Activated T-helper 1 cell treated with anti-CD3 and anti-CD28 coated beads, Interleukin-2, amount 50 U/mL, for 16 hours (primary cell): Measurements from ENCODE around the gene DHRS4.
"Not testable (repeated sequence)": the region's sequence is repeated elsewhere in the genome, so short reads cannot be mapped to it uniquely, and the experiment has no call there.

Source experiments
- DNase-seq, 2 donors: peaks; one replicate each; pipeline ENCODE4 v3.0.0-alpha.2; 2020; ENCODE audit warnings: low read depth in 1 of 2, low spot score in 1 of 2

DHRS4 gene

GRCh38 chr14:23939607-23940326 is 13.8 kb upstream of the DHRS4 start:
- DNase-seq = no peak

- DNase-seq = no peak
These were observed 12.3 kb upstream of the DHRS4 start for GRCh38 chr14:23941230-23941629.

- DNase-seq = no peak
These were observed 11.9 kb upstream of the DHRS4 start for GRCh38 chr14:23941669-23942068.

GRCh38 chr14:23942587-23942986 is 11.0 kb upstream of the DHRS4 start:
- no peak for DNase-seq

- DNase-seq = not testable (repeated sequence)
These were observed 4.5 kb upstream of the DHRS4 start for GRCh38 chr14:23949069-23949468.

GRCh38 chr14:23950411-23951135 is 3.0 kb upstream of the DHRS4 start:
- no peak for DNase-seq

GRCh38 chr14:23951136-23951466 is 2.5 kb upstream of the DHRS4 start:
- DNase-seq = not testable (repeated sequence)

GRCh38 chr14:23951590-23952201 is 1.9 kb upstream of the DHRS4 start:
- DNase-seq = no peak

- DNase-seq = not testable (repeated sequence)
These were observed 480 bp upstream of the DHRS4 start for GRCh38 chr14:23953116-23953463.

- not testable (repeated sequence) for DNase-seq
These were observed 677 bp downstream of the DHRS4 start for GRCh38 chr14:23954279-23954614.

GRCh38 chr14:23954965-23955364 is 1.4 kb downstream of the DHRS4 start:
- not testable (repeated sequence) for DNase-seq

GRCh38 chr14:23955811-23956210 is 2.2 kb downstream of the DHRS4 start:
- not testable (repeated sequence) for DNase-seq

- DNase-seq = not testable (repeated sequence)
These were observed 4.5 kb downstream of the DHRS4 start for GRCh38 chr14:23957913-23958569.

GRCh38 chr14:23960899-23961298 is 7.3 kb downstream of the DHRS4 start:
- not testable (repeated sequence) for DNase-seq

GRCh38 chr14:23961704-23962103 is 8.1 kb downstream of the DHRS4 start:
- DNase-seq = not testable (repeated sequence)

GRCh38 chr14:23969130-23969480 is 15.5 kb downstream of the DHRS4 start:
- DNase-seq = not testable (repeated sequence)

- DNase-seq = peak in 1 of 2 donors; percentile 32
These were observed 16.1 kb downstream of the DHRS4 start for GRCh38 chr14:23969481-23970282.

- not testable (repeated sequence) for DNase-seq
These were observed 16.7 kb downstream of the DHRS4 start for GRCh38 chr14:23970283-23970659.

GRCh38 chr14:23973178-23973577 is 19.6 kb downstream of the DHRS4 start:
- DNase-seq = not testable (repeated sequence)

- not testable (repeated sequence) for DNase-seq
These were observed 20.5 kb downstream of the DHRS4 start for GRCh38 chr14:23974041-23974440.

GRCh38 chr14:23977208-23977607 is 23.6 kb downstream of the DHRS4 start:
- not testable (repeated sequence) for DNase-seq
